Stimulated activated CD4-positive, alpha-beta T cell treated with anti-CD3 and anti-CD28 coated beads, Interleukin-4, amount 100 ng/mL, for 48 hours (primary cell): ENCODE data around the gene PLPPR1.

Experiments used
- DNase-seq, 2 donors: peaks; one replicate each; pipeline ENCODE4 v3.0.0-alpha.2; 2020; ENCODE audit warnings: low read depth in 2 of 2

The PLPPR1 gene

GRCh38 chr9:101209670-101210069, 181.1 kb downstream of the PLPPR1 start:
- no peak for DNase-seq

- DNase-seq: no peak
Measured at GRCh38 chr9:101212661-101213060, 184.1 kb downstream of the PLPPR1 start.

- DNase-seq: no peak
Measured at GRCh38 chr9:101219030-101219429, 190.5 kb downstream of the PLPPR1 start.

- no peak for DNase-seq
Measured at GRCh38 chr9:101220341-101220740, 191.8 kb downstream of the PLPPR1 start.

GRCh38 chr9:101225271-101225670, 196.7 kb downstream of the PLPPR1 start:
- DNase-seq: no peak

GRCh38 chr9:101226161-101226560, 197.6 kb downstream of the PLPPR1 start:
- DNase-seq: no peak

GRCh38 chr9:101226803-101227202, 198.3 kb downstream of the PLPPR1 start:
- DNase-seq: no peak

- no peak for DNase-seq
Measured at GRCh38 chr9:101229606-101230005, 201.1 kb downstream of the PLPPR1 start.

GRCh38 chr9:101232405-101232977, 204.0 kb downstream of the PLPPR1 start:
- DNase-seq: no peak

- no peak for DNase-seq
Measured at GRCh38 chr9:101235105-101235866, 206.8 kb downstream of the PLPPR1 start.

GRCh38 chr9:101242651-101243050, 214.1 kb downstream of the PLPPR1 start:
- DNase-seq: no peak

- DNase-seq: no peak
Measured at GRCh38 chr9:101246691-101247090, 218.2 kb downstream of the PLPPR1 start.

- no peak for DNase-seq
Measured at GRCh38 chr9:101247297-101247696, 218.8 kb downstream of the PLPPR1 start.

GRCh38 chr9:101254733-101255433, 226.4 kb downstream of the PLPPR1 start:
- DNase-seq: no peak

- DNase-seq: no peak
Measured at GRCh38 chr9:101264727-101265126, 236.2 kb downstream of the PLPPR1 start.

GRCh38 chr9:101265261-101265660, 236.7 kb downstream of the PLPPR1 start:
- DNase-seq: no peak

GRCh38 chr9:101268426-101268825, 239.9 kb downstream of the PLPPR1 start:
- DNase-seq: no peak

- DNase-seq: no peak
Measured at GRCh38 chr9:101269591-101270283, 241.2 kb downstream of the PLPPR1 start.

GRCh38 chr9:101270302-101270701, 241.8 kb downstream of the PLPPR1 start:
- no peak for DNase-seq

GRCh38 chr9:101271102-101271501, 242.6 kb downstream of the PLPPR1 start:
- no peak for DNase-seq

GRCh38 chr9:101274971-101275768, 246.6 kb downstream of the PLPPR1 start:
- no peak for DNase-seq
